Fibroblast of skin of left biceps (primary cell): ENCODE results near the gene SPACA6.
A peak's percentile ranks its signal among the peaks of the same experiment; 100 is the strongest.
"Not testable (repeated sequence)": the region's sequence is repeated elsewhere in the genome, so short reads cannot be mapped to it uniquely, and the experiment has no call there.

Source experiments
- DNase-seq, 2 experiments: peaks; one replicate each; pipeline ENCODE4 v3.0.0-alpha.2; 2013; ENCODE audit warnings: low read depth in 2 of 2

The SPACA6 gene

DNA sequence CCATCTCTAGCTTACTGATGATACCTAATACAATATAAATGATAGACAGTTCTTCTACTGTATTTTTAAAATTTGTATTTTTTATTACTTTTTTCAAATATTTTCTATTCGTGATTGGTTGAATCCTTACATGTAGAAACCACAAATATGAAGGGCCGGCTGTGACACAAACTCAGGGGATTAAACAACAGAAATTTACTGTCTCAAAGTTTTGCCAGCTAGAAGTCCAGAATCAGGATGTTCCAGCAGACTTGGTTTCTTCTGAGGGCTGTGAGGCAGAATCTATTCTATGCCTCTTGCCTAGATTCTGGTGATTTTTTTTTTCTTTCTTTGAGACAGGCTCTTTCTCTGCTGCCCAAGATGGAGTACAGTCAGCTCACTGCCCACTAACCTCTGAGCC lies 44.8 kb downstream of the SPACA6 start:
- DNase-seq: no peak

DNA sequence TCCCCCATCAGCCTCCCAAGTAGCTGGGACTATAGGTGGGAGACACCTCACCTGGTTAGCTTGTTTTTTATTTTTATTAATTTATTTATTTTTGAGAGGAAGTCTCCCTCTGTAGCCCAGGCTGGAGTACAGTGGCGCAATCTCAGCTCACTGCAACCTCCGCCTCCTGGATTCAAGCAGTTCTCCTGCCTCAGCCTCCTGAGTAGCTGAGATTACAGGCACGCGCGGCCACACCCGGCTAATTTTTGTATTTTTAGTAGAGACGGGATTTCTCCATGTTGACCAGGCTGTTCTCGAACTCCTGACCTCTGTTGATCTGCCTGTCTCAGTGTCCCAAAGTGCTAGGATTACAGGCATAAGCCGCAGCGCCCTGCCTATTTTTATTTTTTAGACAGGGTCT lies 45.4 kb downstream of the SPACA6 start:
- not testable (repeated sequence) for DNase-seq

DNA sequence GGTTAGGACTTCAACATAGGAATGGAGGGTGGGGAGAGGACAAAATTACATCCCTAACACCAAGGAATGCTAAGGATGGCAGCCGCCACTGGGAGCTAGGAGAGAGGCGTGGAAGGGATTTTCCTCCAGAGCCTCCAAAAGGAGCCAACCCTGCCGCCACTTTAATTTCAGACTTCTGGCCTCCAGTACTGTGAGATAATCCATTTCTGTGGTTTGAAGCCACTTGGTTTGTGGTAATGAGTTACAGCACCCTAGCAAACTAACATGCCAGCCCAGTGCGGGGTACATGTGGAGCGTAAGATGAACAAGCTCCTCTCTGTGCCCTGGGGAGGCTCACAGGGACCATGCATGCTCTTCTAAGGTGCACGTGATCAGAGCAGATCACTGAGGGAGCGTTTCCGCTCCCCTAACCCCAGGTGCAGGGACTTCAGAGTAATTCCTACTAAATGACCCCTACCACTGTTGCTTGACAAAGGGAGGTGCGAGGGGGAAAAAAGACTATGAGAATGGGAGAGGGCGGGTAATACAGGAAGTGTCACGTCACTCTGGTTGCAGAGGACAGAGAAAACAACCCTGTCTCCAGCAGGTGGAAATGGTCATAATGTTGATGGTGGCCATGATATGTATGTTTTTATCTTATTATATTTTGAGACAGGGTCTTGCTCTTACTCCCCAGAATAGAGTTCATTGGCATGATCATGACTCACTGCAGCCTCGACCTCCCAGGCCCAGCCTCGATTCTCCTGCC lies 46.5 kb downstream of the SPACA6 start:
- DNase-seq: no peak

GRCh38 chr19:51740356-51740755 lies 47.2 kb downstream of the SPACA6 start:
- no peak for DNase-seq

DNA sequence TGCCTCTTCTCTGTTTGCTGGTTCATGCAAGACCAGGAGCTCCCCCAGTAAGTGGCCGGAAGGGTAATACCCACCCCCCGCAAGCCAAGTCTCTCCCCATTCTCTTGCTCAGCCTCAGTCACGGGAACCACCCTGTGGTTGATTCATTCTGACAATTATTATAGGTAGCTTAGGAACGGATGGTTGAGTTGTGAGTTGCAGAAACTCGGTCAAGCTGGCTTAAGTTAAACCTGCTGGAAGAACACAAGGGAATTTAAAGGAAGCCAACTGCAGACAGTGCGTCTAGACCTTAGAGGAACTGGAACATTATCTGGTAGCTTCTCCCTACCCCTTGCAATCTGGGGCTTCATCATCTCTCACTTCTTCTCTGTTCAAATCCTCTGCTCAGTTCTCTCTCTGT lies 49.7 kb downstream of the SPACA6 start:
- peak; percentile 45 to 46 for DNase-seq

GRCh38 chr19:51743405-51743804 lies 50.3 kb downstream of the SPACA6 start:
- no peak for DNase-seq

DNA sequence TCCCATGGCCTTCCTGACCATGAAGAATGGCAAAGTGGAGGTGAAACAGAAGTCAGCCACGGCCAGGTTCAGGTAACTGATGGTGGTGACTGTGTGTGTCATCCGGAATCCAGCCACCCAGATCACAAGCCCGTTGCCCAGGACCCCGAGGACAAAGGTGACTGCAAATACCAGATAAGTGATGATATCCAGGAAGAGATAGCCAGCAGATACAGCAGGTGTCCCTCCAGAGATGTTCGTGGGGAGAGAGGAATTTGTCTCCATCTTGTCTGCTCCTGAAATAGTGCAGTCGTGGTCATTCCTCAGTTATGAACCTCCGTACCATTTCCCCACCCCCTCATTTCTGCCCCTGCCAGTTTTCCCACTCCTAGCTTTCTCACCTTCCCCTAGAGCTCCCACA lies 53.6 kb downstream of the SPACA6 start:
- no peak for DNase-seq

- no peak for DNase-seq
These were observed 56.8 kb downstream of the SPACA6 start for GRCh38 chr19:51749979-51750378.

DNA sequence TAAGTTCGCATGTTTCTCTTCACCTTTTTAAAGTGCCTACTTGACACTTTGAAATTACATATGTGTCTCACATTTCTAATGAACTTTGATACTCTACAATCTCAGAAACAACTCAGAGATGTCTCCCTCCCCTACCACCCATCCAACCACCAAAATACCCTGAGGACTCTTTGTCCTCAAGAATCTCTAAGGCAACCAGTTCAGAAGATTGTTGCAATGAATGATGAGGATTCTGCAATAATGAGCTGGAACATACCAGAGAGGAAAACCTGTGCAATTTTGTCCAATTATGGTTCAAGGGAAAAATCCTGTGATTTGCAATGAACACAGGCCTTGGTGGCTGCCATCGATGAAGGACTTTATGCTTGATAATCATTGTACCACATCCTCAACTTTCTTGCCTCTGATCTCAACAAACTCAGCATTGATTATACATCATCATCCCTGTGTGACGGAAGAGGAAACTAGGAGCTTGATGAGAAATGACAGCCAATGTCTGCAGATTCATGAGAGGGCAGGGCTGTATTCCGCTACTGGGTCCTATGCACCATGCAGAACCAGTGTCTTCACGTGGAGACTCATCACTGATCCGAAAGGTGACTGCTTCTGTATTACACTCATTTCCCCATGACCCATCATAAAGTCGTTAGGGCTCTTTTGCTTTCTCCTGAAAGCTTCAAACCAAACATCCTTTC lies 57.4 kb downstream of the SPACA6 start:
- no peak for DNase-seq

GRCh38 chr19:51751655-51752054 lies 58.5 kb downstream of the SPACA6 start, which contains the start of gene FPR1:
Gene FPR1 (minus strand): TSS chr19:51751878. CDS start chr19:51746994, 4,884 bp downstream.
- no peak for DNase-seq

DNA sequence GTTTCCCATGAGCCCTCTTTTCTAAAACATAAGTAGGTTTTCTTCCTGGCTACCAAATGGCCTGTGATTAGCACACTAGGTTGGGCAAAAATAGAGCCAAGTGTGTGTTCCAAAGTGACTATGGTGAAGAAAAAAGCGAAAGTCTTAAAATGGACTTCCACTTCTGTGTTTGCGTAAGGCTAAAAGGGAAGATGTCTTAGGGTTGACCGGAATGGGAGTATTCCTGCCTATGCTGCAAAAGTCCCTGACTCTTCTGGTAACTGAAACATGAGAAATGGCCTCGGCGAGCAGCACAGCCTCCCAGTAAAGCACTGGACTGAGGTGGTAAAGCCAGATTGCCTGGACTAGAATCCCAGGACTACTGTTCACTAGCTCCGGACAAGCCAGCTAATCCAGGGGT lies 61.0 kb downstream of the SPACA6 start:
- DNase-seq: no peak

GRCh38 chr19:51754770-51755169 lies 61.6 kb downstream of the SPACA6 start:
- no peak for DNase-seq
